ENCODE data around the gene KMT5C.
"Not testable (repeated sequence)": the region's sequence is repeated elsewhere in the genome, so short reads cannot be mapped to it uniquely, and the experiment has no call there.

DNA sequence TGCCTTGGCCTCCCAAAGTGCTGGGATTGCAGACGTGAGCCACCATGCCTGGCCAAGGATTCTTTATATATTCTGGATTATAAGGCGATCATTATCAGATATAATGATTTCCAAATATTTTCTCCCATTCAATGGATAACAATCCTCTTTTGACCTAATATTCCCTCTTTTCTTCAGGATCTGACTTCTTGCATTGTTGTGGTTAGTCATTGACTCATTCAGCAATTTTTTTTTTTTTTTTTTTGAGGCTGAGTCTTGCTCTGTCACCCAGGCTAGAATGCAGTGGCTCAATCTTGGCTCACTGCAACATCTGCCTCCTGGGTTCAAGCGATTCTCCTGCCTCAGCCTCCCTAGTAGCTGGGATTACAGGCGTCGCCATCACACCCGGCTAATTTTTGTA, 9.9 kb upstream of the KMT5C start:
- TF ChIP-seq, protein P1, sequence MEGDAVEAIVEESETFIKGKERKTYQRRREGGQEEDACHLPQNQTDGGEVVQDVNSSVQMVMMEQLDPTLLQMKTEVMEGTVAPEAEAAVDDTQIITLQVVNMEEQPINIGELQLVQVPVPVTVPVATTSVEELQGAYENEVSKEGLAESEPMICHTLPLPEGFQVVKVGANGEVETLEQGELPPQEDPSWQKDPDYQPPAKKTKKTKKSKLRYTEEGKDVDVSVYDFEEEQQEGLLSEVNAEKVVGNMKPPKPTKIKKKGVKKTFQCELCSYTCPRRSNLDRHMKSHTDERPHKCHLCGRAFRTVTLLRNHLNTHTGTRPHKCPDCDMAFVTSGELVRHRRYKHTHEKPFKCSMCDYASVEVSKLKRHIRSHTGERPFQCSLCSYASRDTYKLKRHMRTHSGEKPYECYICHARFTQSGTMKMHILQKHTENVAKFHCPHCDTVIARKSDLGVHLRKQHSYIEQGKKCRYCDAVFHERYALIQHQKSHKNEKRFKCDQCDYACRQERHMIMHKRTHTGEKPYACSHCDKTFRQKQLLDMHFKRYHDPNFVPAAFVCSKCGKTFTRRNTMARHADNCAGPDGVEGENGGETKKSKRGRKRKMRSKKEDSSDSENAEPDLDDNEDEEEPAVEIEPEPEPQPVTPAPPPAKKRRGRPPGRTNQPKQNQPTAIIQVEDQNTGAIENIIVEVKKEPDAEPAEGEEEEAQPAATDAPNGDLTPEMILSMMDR (IDR thresholded peaks at IDR 0.05): not testable (repeated sequence)
- TF ChIP-seq EZH2 (IDR thresholded peaks at IDR 0.05; ENCODE audit: borderline replicate concordance, insufficient read depth, low read depth, low read length, poor library complexity, severe bottlenecking): not testable (repeated sequence)

Data from B cell (primary cell).